ENCODE data around the gene CLEC6A. TPM values are rescaled to one million over a fixed set of nuclear protein-coding genes. Genes with fewer than 3 reads are reported as not detected.
"Not testable (repeated sequence)": the region's sequence is repeated elsewhere in the genome, so short reads cannot be mapped to it uniquely, and the experiment has no call there.

The CLEC6A gene
- total RNA-seq, 2 donors from 2014 or later = not detected

- H3K27me3 Mint-ChIP-seq = peaks cover 28 to 35% of the 10 kb centered on the region in 2 donors
- peaks cover 0 to 13% of the 10 kb centered on the region in 2 donors for H3K4me1 Mint-ChIP-seq (ENCODE audit: low read depth in 2 of 2)
- H3K4me3 Mint-ChIP-seq = no peak overlapping the region
- ATAC-seq (peak in 1 of 2 donors; percentile 72), DNase-seq (ENCODE audit: low spot score) (no peak)
- H3K36me3 Mint-ChIP-seq = peaks cover 12% of the 10 kb centered on the region
- peak overlapping the region in 1 of 2 donors; percentile 85 for H3K27ac Mint-ChIP-seq
- H3K9me3 Mint-ChIP-seq = peaks cover 4% of the 10 kb centered on the region
Observed at GRCh38 chr12:8466241-8466640, 10.5 kb downstream of the CLEC6A start.

DNA sequence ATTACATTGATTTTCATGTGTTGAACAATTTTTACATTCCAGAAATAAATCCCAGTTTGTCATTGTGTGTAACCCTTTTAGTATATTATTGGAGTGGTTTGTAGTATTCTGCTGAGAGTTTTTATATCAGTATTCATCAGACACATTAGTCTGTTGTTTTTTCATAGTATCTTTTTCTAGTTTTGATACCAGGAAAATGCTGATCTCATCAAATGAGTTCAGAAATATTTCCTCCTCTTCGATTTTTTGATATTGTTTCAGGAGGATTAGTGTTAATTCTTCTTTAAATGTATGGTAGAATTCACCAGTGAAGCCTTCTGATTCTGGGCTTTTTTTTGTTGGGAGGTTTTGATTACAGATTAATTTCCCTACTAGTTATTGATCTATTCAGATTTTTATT, 15.3 kb downstream of the CLEC6A start:
- no peak for ATAC-seq
- H3K9me3 Mint-ChIP-seq = peaks cover 4% of the 10 kb centered on the region
- H3K27me3 Mint-ChIP-seq = peaks cover 48 to 54% of the 10 kb centered on the region in 2 donors
- no peak overlapping the region for H3K27ac Mint-ChIP-seq
- DNase-seq (ENCODE audit: low spot score) = no peak
- H3K4me3 Mint-ChIP-seq = no peak overlapping the region
- H3K4me1 Mint-ChIP-seq (ENCODE audit: low read depth in 2 of 2) = peaks cover 0 to 9% of the 10 kb centered on the region in 2 donors
- H3K36me3 Mint-ChIP-seq = peaks cover 12% of the 10 kb centered on the region

- ATAC-seq (no peak), DNase-seq (ENCODE audit: low spot score) (no peak)
- Mint-ChIP-seq H3K27ac (no peak overlapping the region), H3K9me3 (no peaks in the 10 kb centered on the region), H3K27me3 (peaks cover 33 to 35% of the 10 kb centered on the region in 2 donors), H3K4me1 (ENCODE audit: low read depth in 2 of 2) (no peaks in the 10 kb centered on the region), H3K36me3 (no peaks in the 10 kb centered on the region), H3K4me3 (no peak overlapping the region)
Observed at GRCh38 chr12:8475508-8476203, 19.9 kb downstream of the CLEC6A start.

- H3K36me3 Mint-ChIP-seq = no peaks in the 10 kb centered on the region
- no peak for ATAC-seq
Observed at GRCh38 chr12:8482571-8483061, 26.9 kb downstream of the CLEC6A start.

GRCh38 chr12:8483079-8483478, 27.3 kb downstream of the CLEC6A start:
- Mint-ChIP-seq H3K27ac (no peak overlapping the region), H3K4me3 (no peak overlapping the region), H3K4me1 (ENCODE audit: low read depth in 2 of 2) (peaks cover 0 to 6% of the 10 kb centered on the region in 2 donors), H3K36me3 (no peaks in the 10 kb centered on the region), H3K9me3 (no peaks in the 10 kb centered on the region), H3K27me3 (peaks cover 24 to 42% of the 10 kb centered on the region in 2 donors)
- ATAC-seq = peak; percentile 64 to 71
- no peak for DNase-seq (ENCODE audit: low spot score)

More at GRCh38 chr12:8482571-8483061, 26.9 kb downstream of the CLEC6A start:
- Mint-ChIP-seq H3K27ac (no peak overlapping the region), H3K4me1 (ENCODE audit: low read depth in 2 of 2) (peaks cover 0 to 6% of the 10 kb centered on the region in 2 donors), H3K9me3 (no peaks in the 10 kb centered on the region), H3K27me3 (peaks cover 24 to 43% of the 10 kb centered on the region in 2 donors), H3K4me3 (no peak overlapping the region)
- DNase-seq (ENCODE audit: low spot score) = no peak

DNA sequence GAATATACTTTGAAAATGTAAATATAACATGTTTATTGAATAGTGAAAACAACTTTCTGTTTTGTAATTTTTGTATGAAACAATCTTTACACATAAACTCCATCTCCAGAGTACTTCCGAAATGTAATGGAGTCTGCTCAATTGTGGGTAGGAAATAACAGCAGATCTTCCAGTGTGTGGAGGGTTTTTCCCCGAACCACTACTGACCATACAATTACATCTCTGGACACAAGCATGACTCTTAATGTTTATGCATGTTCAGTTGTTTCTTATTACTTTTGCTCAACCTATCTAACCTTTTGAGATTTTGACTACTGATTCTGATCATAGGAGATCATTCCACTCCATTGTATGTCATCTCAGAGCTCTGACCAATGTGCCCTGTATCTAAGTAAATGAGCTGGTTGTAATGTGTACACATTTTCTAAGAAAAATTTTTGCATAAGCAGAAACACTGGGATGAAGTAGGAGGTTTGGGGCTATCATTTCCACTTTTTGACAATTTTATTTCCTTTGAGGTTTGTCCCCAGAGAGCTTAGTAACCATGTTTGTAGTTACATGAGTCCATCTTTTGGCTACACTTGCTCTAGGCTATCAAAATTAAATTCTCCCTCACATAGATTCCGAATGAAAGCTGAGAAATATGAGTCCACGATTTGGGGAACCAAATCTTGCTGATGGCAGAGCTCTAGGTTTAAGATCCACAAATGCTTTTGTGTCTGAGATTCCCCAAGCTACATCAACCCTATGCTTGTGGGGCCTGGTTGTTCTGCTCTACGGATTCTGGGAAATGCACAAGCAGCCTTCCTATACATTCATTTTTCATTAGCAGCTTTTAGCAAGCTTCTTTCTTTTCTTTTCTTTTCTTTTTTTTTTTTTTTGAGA, 36.1 kb downstream of the CLEC6A start:
- H3K4me1 Mint-ChIP-seq (ENCODE audit: low read depth in 2 of 2) = peaks cover 21 to 22% of the 10 kb centered on the region in 2 donors
- DNase-seq (ENCODE audit: low spot score) = no peak
- no peaks in the 10 kb centered on the region for H3K9me3 Mint-ChIP-seq
- ATAC-seq = peak in 1 of 2 donors; percentile 56
- peak overlapping the region; percentile 50 to 88 for H3K27ac Mint-ChIP-seq
- no peaks in the 10 kb centered on the region for H3K36me3 Mint-ChIP-seq
- H3K4me3 Mint-ChIP-seq = peak overlapping the region; percentile 41
- H3K27me3 Mint-ChIP-seq = peaks cover 20 to 29% of the 10 kb centered on the region in 2 donors

DNA sequence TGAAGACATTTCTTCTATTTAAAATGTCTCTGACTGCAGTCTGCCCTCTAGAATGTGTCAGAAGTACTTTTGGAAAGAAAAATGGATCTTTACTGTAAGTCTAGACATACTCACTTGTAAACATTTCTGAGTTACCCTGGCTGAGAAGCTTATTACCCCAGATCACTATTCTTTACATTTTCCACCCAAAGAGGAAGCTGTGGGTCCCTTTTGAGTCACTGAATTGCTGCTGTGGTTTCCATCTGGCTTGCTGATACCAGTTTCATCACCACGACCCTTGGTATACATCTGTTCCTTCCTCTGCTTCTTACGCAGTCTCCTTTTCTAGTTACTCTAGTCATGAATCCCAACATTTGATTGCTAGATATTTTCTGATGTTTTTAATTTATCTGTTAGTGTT, 37.3 kb downstream of the CLEC6A start:
- peaks cover 21 to 22% of the 10 kb centered on the region in 2 donors for H3K4me1 Mint-ChIP-seq (ENCODE audit: low read depth in 2 of 2)
- ATAC-seq = peak; percentile 93 to 96
- no peaks in the 10 kb centered on the region for H3K9me3 Mint-ChIP-seq
- H3K4me3 Mint-ChIP-seq = peak overlapping the region; percentile 41
- no peaks in the 10 kb centered on the region for H3K36me3 Mint-ChIP-seq
- peaks cover 20 to 27% of the 10 kb centered on the region in 2 donors for H3K27me3 Mint-ChIP-seq
- H3K27ac Mint-ChIP-seq = peak overlapping the region; percentile 50 to 88
- DNase-seq (ENCODE audit: low spot score) = peak; percentile 64

DNA sequence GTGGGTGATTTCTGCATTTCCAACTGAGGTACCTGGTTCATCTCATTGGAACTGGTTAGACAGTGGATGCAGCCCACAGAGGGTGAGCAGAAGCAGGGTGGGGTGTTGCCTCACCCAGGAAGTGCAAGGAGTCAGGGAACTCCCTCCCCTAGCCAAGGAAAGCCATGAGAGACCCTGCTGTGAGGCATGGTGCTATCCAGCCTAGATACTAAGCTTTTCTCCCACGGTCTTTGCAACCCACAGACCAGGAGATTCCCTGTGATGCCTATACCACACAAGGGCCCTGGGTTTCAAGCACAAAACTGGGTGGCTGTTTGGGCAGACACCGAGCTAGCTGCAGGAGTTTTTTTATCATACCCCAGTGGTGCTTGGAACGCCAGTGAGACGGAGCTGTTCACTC, 39.9 kb downstream of the CLEC6A start:
- DNase-seq (ENCODE audit: low spot score); ATAC-seq; H3K36me3 Mint-ChIP-seq; H3K9me3 Mint-ChIP-seq; H3K4me3 Mint-ChIP-seq; H3K27ac Mint-ChIP-seq: not testable (repeated sequence)
- H3K27me3 Mint-ChIP-seq = peaks cover 17 to 20% of the 10 kb centered on the region in 2 donors
- H3K4me1 Mint-ChIP-seq (ENCODE audit: low read depth in 2 of 2) = peaks cover 21 to 22% of the 10 kb centered on the region in 2 donors

- H3K9me3 Mint-ChIP-seq; H3K36me3 Mint-ChIP-seq; H3K4me3 Mint-ChIP-seq; H3K27ac Mint-ChIP-seq; ATAC-seq; DNase-seq (ENCODE audit: low spot score): not testable (repeated sequence)
- H3K4me1 Mint-ChIP-seq (ENCODE audit: low read depth in 2 of 2) = peaks cover 21 to 22% of the 10 kb centered on the region in 2 donors
- H3K27me3 Mint-ChIP-seq = peaks cover 17 to 20% of the 10 kb centered on the region in 2 donors
Observed at GRCh38 chr12:8496074-8496473, 40.3 kb downstream of the CLEC6A start.

DNA sequence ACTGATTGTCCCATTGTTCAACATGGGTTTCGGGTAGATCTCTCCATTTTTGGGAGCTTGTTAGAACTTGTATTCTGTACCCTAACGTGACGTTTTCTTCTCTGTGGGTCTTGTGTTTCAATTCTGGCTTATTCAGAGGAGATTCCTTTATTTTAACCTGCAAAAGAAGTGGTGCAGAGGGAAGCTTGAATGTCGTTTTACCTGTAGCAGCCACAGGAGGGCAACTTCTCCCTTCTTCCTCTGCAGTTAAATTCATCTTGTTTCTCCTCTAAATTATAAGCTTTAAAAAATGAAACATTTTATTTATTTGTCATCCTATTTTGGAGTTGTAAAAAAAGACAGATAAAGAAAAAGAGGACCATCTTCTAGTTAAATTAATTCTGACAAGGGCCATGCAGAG, 43.9 kb downstream of the CLEC6A start:
- H3K36me3 Mint-ChIP-seq = no peaks in the 10 kb centered on the region
- H3K27me3 Mint-ChIP-seq = peaks cover 17 to 20% of the 10 kb centered on the region in 2 donors
- ATAC-seq = no peak
- H3K9me3 Mint-ChIP-seq = no peaks in the 10 kb centered on the region
- H3K4me3 Mint-ChIP-seq = no peak overlapping the region
- H3K27ac Mint-ChIP-seq = no peak overlapping the region
- H3K4me1 Mint-ChIP-seq (ENCODE audit: low read depth in 2 of 2) = peaks cover 4 to 6% of the 10 kb centered on the region in 2 donors
- no peak for DNase-seq (ENCODE audit: low spot score)

DNA sequence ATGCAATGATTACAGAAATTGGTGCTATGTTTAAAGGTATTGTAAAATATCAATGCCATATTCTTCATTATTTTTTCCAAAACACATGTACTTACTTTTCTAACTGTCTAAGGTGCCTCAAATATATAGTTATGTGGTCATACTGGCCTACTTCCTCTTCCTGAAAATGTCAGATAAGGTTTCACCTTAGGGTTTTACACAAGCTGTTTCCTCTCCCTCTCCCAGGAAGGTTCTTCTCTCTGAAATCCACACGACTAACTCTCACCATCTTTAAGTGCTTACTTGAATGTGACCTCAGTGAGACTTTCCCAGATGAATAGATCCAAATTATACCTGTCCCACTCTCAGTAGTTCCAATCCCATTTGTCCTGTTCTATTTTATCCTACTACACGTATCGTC, 46.0 kb downstream of the CLEC6A start:
- DNase-seq (ENCODE audit: low spot score) (no peak), ATAC-seq (no peak)
- Mint-ChIP-seq H3K9me3 (no peaks in the 10 kb centered on the region), H3K36me3 (no peaks in the 10 kb centered on the region), H3K27ac (no peak overlapping the region), H3K27me3 (peaks cover 14 to 36% of the 10 kb centered on the region in 2 donors), H3K4me1 (ENCODE audit: low read depth in 2 of 2) (peaks cover 4 to 6% of the 10 kb centered on the region in 2 donors), H3K4me3 (no peak overlapping the region)

- ATAC-seq (no peak), DNase-seq (ENCODE audit: low spot score) (no peak)
- no peaks in the 10 kb centered on the region for H3K9me3 Mint-ChIP-seq
- H3K4me1 Mint-ChIP-seq (ENCODE audit: low read depth in 2 of 2) = peaks cover 4 to 6% of the 10 kb centered on the region in 2 donors
- H3K36me3 Mint-ChIP-seq = no peaks in the 10 kb centered on the region
- H3K27me3 Mint-ChIP-seq = peaks cover 20 to 35% of the 10 kb centered on the region in 2 donors
- no peak overlapping the region for H3K4me3 Mint-ChIP-seq
- H3K27ac Mint-ChIP-seq = no peak overlapping the region
Observed at GRCh38 chr12:8504351-8504750, 48.6 kb downstream of the CLEC6A start.

GRCh38 chr12:8507596-8507995, 51.8 kb downstream of the CLEC6A start:
- Mint-ChIP-seq H3K27ac (no peak overlapping the region), H3K9me3 (no peaks in the 10 kb centered on the region), H3K36me3 (no peaks in the 10 kb centered on the region), H3K4me1 (ENCODE audit: low read depth in 2 of 2) (no peaks in the 10 kb centered on the region), H3K4me3 (no peak overlapping the region), H3K27me3 (peaks cover 21 to 41% of the 10 kb centered on the region in 2 donors)
- DNase-seq (ENCODE audit: low spot score) = no peak
- no peak for ATAC-seq

DNA sequence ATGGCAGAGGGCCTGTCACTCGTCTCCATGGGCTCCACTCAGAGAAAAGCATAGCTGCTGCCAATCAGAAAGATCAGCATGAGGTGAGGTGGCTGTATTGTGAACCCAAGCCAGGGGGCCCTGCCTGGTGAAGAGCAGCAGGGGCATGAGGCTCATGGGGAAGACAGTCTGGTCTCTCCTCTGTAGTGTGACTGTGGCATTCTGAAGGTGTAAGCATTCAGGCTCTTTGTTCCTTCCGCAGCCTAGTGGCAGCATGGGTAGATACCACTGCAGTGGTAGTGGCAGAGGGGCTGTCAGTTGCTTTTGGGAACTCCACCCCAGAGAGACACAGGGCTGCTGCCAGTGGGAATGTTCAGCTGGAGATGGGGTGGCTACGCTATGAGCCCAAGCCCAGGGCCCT, 52.5 kb downstream of the CLEC6A start:
- H3K27me3 Mint-ChIP-seq = peaks cover 24 to 45% of the 10 kb centered on the region in 2 donors
- H3K4me3 Mint-ChIP-seq = no peak overlapping the region
- H3K36me3 Mint-ChIP-seq = no peaks in the 10 kb centered on the region
- H3K27ac Mint-ChIP-seq = no peak overlapping the region
- no peaks in the 10 kb centered on the region for H3K4me1 Mint-ChIP-seq (ENCODE audit: low read depth in 2 of 2)
- DNase-seq (ENCODE audit: low spot score) (no peak), ATAC-seq (no peak)
- H3K9me3 Mint-ChIP-seq = no peaks in the 10 kb centered on the region

All from natural killer cell treated with Interleukin-12 subunit alpha and Interleukin-12 subunit beta and Interleukin-15 and Interleukin-18, amount 100 ng/mL, for 72 hours (primary cell).